Neural crest cell (in vitro differentiated cells): ENCODE data around the gene RAMP2. TPM values are rescaled to one million over a fixed set of nuclear protein-coding genes. Genes with fewer than 3 reads are reported as not detected.

Source experiments
- DNase-seq: peaks from one replicate; pipeline ENCODE4 v3.0.0; 2021; ENCODE audit warnings: low read depth, mixed read lengths, low spot score
- H3K27ac Mint-ChIP-seq: one replicate; pipeline ENCODE4 v1.8.0; 2021; ENCODE audit warnings: mild to moderate bottlenecking, mixed read lengths; ENCODE audit not compliant: unreplicated experiment
- H3K27me3 Mint-ChIP-seq: 2 replicates; pipeline ENCODE4 v1.8.0; 2021; ENCODE audit warnings: low read depth, mild to moderate bottlenecking, mixed read lengths
- H3K36me3 Mint-ChIP-seq: 2 replicates; pipeline ENCODE4 v1.8.0; 2021; ENCODE audit warnings: low read depth, mild to moderate bottlenecking, mixed read lengths
- H3K4me1 Mint-ChIP-seq: 2 replicates; pipeline ENCODE4 v1.8.0; 2021; ENCODE audit warnings: mixed read lengths
- H3K4me3 Mint-ChIP-seq: one replicate; pipeline ENCODE4 v1.8.0; 2021; ENCODE audit warnings: mild to moderate bottlenecking, mixed read lengths
- H3K9me3 Mint-ChIP-seq: 2 replicates; pipeline ENCODE4 v1.8.0; 2021; ENCODE audit warnings: mixed read lengths
- total RNA-seq: library from RNA; stranded (reverse); gene quantifications from 2 replicates; pipeline ENCODE4 v1.2.1, GENCODE V29; 2021
- TF ChIP-seq, protein P1 (sequence below): fragments of 200-600 bp; sonication (generic); conservative IDR thresholded peaks from 2 replicates; pipeline ENCODE4 v1.5.0; 2021; ENCODE audit warnings: antibody characterized with exemption, mild to moderate bottlenecking

The RAMP2 gene
- total RNA-seq, 1 donor from 2014 or later: 7.9 TPM

DNA sequence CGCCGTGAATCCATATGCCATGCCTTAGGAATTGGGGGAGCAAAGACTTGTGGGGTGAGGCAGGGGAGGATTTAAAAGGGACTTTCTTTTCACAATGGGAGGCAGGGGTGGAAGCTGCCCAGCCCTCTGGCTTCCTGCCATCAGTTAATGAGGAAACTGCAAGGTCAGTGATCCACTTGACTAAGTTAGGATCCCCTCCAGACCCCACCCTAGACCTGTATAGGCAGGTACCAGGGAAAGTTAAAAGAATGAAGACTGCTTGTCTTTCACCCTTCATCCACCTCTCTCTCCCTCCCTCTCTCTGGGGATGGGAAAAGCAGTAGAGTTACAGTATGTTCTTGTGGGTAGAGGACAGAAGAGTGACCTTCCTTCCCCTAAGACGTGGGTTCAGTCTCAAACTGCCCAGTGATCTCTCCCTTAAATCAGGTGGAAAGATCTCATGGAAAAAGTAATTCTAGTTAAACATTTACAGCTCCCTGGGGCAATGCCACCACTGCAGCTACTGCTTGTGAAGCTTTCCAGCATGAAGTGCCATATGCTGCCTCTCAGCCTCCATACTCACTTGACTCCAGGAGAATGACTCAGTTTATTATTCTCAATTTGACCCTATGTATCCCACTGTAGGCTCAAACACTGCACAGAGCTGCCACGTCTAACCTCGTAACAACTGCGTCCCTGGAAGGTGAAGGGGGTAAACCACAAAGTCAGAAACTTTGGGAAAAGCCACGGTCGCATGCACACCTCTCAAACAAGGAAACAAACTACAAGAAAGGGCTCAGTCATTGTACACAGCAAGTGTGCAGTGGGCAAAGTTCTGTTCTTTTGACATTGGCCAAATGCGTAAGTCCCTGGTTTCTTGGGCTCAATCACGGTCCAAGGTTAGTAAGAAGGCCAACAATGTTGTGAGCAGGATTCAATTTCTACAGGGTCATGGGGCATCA lies 36.3 kb downstream of the RAMP2 start:
- peaks cover 13% of the 10 kb centered on the region for H3K4me1 Mint-ChIP-seq
- TF ChIP-seq, protein P1, sequence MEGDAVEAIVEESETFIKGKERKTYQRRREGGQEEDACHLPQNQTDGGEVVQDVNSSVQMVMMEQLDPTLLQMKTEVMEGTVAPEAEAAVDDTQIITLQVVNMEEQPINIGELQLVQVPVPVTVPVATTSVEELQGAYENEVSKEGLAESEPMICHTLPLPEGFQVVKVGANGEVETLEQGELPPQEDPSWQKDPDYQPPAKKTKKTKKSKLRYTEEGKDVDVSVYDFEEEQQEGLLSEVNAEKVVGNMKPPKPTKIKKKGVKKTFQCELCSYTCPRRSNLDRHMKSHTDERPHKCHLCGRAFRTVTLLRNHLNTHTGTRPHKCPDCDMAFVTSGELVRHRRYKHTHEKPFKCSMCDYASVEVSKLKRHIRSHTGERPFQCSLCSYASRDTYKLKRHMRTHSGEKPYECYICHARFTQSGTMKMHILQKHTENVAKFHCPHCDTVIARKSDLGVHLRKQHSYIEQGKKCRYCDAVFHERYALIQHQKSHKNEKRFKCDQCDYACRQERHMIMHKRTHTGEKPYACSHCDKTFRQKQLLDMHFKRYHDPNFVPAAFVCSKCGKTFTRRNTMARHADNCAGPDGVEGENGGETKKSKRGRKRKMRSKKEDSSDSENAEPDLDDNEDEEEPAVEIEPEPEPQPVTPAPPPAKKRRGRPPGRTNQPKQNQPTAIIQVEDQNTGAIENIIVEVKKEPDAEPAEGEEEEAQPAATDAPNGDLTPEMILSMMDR: no peak
- DNase-seq: no peak
- peak overlapping the region; percentile 4 for H3K27ac Mint-ChIP-seq
- H3K9me3 Mint-ChIP-seq: peaks cover 3% of the 10 kb centered on the region
- H3K4me3 Mint-ChIP-seq: peak overlapping the region; percentile 98
- H3K27me3 Mint-ChIP-seq: peaks cover 23% of the 10 kb centered on the region
- H3K36me3 Mint-ChIP-seq: peaks cover 9% of the 10 kb centered on the region

DNA sequence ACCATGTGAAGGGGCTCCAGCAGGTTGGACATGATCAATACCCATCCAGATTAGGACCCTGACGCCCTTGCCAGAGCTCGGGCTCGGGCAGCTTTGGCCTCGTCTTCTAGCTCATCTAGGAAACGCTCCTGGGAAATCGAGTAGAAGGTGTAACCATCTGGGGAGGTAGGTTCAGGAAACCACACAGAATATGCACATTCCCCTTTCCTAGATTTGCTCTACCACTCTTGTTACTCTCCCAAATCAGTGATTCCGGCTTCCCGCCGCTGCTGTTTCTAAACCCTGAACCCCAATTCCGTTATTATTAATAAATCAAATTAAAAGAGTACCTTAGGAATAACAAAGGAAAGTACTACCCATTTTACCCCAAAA lies 37.0 kb downstream of the RAMP2 start:
- H3K27ac Mint-ChIP-seq: peak overlapping the region; percentile 81
- peaks cover 3% of the 10 kb centered on the region for H3K9me3 Mint-ChIP-seq
- no peak for DNase-seq
- H3K27me3 Mint-ChIP-seq: peaks cover 22% of the 10 kb centered on the region
- peaks cover 9% of the 10 kb centered on the region for H3K36me3 Mint-ChIP-seq
- TF ChIP-seq, protein P1: no peak
- H3K4me3 Mint-ChIP-seq: peak overlapping the region; percentile 98
- H3K4me1 Mint-ChIP-seq: peaks cover 13% of the 10 kb centered on the region

DNA sequence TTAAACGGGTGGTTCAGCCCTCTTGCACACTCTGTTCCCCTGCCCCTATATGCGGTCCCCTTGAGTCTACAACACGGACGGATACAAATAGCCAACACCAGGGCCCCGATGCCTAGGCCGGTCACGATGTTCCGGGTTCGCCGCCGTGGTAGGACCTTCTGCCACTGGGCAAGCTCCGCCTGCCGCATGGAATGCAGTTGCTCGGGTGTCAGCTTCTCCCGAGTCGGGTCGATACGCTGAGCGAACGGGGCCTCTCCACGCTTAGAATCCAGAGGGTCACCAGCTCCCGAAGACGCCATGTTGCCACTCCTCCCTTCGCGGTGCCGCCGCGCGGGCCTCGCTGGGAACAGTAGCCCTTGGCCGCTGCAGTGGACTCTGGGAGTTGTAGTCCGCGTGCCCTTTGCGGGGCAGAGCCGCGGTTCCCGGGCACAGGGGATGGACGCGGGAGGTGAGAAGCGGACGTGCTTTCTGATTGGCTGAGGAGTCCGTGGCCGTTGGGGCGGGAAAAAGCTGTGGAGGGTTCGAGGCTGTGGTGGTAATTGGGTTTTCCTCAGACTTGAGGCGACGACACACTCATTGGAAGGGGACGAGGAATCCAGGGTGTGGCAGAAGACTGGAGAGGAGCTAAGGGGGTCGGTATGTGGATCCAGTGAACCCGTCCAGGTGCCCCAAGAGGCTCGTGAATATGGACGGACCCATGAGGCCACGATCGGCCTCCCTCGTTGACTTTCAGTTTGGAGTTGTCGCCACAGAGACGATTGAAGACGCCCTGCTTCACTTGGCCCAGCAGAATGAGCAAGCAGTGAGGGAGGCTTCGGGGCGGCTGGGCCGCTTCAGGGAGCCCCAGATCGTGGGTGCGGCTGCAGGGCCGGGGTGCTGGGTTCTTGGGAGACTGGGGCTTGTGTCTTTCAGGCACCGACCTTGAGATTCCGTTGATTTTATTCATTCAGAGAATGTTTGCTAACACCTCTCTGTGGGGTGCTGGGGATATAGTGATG lies 37.7 kb downstream of the RAMP2 start, which contains the start of the genes CNTD1 and COA3:
Gene CNTD1 (plus strand): TSS at position 479 of the 998 bp plus-strand sequence. CDS start 207 bp downstream, at position 686.
Gene COA3 (minus strand): TSS at position 322 of the 998 bp plus-strand sequence. CDS start 23 bp downstream, at position 299.
- peak within 1 kb of the TSS; percentile 98 for H3K4me3 Mint-ChIP-seq
- H3K27ac Mint-ChIP-seq: peak within 1 kb of the TSS; percentile 81
- H3K27me3 Mint-ChIP-seq: peaks cover 22% of the 10 kb centered on the region
- TF ChIP-seq, protein P1: peak; percentile 20
- H3K9me3 Mint-ChIP-seq: peaks cover 3% of the 10 kb centered on the region
- peaks cover 13% of the 10 kb centered on the region for H3K4me1 Mint-ChIP-seq
- peaks cover 9% of the 10 kb centered on the region for H3K36me3 Mint-ChIP-seq
- DNase-seq: peak; percentile 80

DNA sequence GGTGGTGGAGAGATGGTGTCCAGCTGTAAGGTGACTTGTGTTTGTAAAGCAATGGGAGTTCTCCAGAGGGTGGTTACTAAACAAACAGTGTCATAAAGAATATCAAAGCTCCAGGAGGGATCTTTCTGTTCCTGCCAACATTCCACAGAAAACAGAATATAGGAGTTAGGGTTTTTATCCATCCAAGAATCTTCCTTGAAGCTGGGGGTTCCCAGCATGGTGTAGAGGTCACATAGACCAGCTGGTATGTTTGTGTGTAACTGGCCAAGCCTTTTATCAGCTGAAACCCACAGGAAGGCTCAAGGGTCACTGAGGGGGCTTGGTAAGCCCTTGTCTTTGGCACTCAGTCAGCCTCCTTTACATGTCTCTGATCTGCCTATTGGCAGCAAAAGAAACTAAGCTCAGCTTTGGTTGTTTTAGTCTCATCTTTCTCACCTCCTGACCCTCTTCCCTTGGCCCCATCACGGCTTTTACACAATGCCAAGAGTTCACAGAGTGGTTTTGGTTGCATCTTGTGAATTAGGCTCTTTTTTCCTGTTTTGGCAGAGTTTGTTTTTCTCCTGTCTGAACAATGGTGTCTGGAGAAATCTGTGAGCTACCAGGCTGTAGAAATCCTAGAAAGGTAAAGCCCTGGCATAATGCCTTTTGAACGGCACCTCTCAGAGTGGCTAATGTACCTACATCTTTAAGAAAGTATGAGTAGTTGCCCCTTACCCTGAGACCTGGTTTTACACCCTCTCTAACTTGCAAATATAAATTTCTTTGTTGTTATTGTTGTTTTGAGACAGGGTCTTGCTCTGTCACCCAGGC lies 42.3 kb downstream of the RAMP2 start:
- TF ChIP-seq, protein P1: no peak
- peak overlapping the region; percentile 16 for H3K27ac Mint-ChIP-seq
- no peak overlapping the region for H3K4me3 Mint-ChIP-seq
- peaks cover 26% of the 10 kb centered on the region for H3K27me3 Mint-ChIP-seq
- H3K36me3 Mint-ChIP-seq: peaks cover 5% of the 10 kb centered on the region
- H3K9me3 Mint-ChIP-seq: peaks cover 3% of the 10 kb centered on the region
- no peak for DNase-seq
- peaks cover 6% of the 10 kb centered on the region for H3K4me1 Mint-ChIP-seq
